GM18502 (cell line): Measurements from ENCODE around the gene KPTN.

Source experiments
- ATAC-seq: cut with Tn5 transposase; IDR thresholded peaks from one replicate; pipeline ENCODE4 v1.9.1; 2021; ENCODE audit warnings: mild to moderate bottlenecking; ENCODE audit not compliant: unreplicated experiment, poor library complexity

Gene KPTN

DNA sequence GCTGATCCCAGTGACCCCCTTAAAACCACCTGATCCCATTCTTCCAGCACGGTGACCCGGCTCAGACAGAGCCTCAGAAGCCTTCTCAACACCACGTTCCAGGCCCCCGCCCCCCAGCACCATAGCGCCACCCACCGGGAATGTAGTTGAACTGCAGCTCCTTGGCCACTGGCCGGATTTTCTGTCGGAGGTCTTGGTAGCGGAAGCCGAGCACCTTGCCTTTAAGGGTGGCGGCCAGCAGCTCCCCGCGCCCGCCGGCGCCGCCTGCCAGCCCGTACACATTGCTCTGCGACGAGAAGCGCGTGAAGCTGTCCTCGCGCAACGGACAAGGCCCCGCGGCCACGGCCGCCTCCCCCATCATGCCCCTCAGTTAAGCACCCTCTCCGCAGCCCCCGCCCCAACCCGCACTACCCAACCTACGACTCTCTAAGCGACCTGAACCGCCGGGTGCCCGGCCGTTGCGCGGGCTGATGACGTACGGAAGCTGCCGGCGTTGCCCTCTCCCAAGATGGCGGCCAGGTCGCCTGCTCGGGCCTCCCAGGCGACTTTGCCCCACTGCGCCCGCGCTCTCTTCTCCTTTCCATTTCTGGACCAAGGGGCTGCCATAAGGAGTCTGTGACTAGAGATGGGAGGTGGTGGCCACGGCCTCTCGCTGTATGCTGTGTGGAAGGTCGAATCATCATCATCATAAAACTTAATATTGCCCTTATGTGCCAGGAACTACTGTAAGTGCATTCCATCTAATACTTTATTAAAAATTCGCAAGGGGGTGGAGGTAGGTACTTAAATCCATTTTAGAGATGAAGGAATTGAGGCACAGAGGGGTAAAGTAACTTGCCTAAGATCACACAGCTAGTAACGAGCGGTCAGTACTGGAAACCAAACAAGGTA is at the start of gene KPTN:
KPTN (minus strand) TSS at position 420 of the 891 bp plus-strand sequence; CDS start at position 361, 59 bp downstream.
- ATAC-seq = peak; percentile 64

DNA sequence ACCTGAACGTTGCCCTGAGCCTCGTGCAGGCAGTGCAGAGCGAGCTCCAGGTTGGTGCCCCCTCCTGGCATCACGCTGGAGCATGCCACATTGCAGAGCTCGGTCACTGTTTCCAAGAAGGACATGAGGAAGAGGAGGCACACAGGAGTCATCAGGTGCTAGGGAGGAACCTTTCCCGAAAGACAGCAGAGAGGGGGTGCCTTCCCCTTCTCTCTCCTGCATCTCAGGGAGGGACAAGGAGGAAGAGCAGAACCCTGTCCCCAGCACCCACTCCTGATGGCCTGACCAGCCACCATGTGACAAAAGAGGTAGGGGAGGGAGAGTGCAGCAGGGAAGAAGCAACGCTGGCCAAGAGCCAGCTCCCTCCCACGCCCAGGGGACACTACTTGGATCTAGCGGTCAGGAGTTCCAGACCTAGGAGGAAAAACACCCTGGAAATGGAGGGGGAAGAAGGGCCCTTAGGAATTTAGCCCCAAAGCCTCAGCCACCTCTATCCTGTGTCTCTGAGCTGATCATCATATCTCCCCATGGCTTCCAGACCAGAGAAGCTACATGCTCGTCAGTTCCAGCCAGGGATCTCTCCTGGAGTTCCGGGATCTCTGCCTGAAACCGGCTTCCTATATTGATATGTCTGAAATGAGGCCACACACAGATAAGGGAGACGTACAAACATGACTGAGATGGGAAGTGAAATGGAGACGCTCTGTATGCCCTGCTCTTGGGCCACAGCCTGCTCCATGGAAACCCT is 47.8 kb upstream of the KPTN start:
- ATAC-seq = no peak

DNA sequence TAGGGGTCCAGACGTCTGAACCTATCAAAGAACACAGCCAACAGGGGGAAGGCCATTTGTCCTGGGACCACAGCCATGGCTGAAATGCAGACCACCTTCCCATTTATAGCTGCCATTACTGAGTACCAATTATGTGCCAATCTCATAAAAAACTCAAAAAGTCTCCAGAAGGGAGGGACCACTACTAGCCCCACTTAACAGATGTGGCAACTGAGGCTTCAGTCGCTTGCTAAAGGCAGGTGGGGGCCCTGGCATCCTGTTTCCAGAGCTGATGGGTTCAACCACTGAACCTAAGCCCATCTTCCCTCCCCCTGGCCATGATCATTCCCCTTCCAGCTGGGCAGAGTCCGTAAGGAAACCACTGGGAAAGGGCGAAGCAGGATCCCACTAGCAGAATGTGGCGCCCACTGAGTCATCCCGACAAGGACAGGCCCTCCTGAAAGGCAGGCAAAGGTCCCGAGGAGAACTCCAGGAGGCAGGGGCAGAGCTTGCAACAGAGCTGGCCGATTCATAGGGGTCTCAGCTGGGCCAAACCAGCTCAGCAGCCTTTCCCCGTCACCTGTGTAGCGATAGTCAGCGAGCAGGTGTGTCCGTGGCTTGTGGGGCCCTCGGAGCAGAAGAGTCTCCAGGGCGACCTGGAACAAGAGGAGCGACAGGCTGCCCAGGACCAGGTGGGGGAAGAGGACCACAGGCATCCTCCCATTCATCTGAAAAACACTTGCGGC is 45.2 kb upstream of the KPTN start:
- no peak for ATAC-seq

DNA sequence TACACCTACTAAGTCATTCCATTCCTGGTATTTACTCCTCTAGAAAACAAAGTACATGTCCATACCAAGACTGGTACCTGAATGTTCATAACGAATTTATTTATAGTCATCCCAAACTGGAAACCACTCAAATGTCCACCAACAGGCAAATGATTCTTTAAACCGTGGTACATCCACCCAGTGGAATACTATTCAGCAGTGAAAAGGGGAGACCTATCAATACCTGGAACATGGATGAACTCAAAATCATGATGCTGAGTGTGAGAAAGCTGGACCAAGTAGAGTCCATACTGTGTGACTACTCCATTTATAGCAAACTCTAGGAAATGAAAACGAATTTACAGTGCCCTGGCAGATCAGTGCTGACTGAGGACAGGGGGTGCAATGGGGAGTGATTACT is 42.8 kb upstream of the KPTN start:
- ATAC-seq = no peak

DNA sequence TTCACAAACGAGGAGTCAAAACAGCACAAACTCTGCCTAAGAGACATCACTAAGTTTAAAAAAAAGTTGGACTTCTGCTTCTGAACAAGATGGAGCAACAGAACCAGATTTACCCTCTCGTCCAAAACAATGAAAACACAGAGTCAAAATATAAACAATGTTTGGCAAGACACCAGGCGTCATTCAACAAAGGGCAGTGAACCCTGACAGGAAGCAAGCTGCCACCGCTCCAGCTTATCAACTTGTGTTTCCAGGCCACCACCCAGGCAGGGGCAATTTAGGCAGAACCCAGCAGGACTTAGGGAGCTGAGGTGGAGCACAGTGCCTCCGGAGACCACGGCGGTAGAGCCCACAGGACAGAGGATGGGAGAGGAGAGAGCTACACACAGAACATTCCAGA is 39.5 kb upstream of the KPTN start:
- no peak for ATAC-seq

DNA sequence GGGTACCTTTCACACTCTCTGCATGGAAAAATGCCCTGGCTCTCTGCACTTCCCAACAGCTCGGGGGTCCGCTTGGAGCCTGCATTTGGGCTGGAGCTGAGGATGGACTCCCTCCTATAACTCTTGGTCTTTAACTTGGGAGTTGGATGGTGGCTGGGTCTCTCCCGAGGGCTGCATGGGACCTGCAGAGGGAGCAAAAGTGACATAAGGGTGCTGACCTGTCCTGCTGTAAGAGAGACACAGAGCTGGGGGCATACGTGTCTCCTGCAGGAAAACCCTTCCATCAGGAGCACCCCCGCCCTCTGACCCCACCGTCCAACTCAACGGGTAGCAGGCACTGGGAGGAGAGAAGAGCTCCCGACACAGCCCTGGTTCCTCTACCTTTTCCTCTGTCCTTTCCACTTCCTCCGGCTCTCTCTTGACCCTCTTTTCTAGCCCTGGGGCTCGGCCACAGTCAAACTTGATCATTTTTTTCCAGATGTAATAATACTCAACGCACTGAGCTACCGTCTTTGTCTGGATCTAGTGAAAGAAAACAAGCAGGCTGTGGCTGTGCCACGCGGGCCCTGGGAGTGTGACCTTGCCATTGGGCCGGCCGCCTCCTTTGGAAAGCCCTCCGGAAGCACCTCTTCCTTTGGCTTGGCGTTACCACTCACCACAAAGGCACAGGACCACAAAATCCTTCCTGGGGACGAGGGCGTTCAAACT is 37.6 kb upstream of the KPTN start:
- ATAC-seq = no peak

DNA sequence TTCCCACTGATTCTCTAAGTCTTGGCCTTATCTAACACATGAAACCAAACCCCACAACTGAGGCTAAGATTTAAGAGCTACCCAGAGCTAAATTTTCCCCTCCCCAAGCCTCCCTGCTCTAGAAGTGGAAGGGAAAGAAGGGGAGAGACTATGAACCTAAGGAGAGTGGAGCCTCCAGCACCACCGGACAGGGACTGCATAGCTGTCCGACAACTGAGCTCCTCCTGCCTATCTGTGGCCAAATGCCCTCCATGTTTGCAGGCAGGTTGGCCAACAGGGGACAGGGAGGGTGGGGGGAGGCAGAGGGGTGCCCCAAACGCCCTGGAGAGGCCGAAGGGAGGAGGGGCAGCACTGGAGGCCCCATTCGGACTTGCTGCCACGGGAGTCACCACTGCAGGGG is 36.8 kb upstream of the KPTN start:
- ATAC-seq = no peak

DNA sequence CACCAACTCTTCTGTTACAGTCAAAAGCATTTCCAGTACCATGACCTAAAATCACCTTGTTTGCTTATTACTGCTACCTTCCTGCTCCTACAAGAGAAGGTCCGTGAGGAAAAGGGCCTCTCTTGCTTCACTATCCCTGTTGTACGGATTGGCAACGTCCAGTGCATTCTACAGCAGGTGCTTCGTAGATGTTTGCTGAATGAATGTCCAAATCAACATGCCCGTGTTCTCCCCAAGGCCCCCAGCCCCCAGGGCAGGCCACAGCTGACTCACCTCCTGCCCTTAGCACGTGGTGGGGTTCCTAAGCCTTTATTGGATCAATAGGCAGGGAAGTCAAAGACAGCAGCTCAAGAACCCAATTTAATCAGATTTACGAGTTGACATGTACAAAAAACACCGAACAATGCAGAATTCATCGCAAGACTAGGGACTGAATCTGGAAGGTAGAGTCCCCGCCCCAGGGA is 36.4 kb upstream of the KPTN start:
- ATAC-seq = no peak

DNA sequence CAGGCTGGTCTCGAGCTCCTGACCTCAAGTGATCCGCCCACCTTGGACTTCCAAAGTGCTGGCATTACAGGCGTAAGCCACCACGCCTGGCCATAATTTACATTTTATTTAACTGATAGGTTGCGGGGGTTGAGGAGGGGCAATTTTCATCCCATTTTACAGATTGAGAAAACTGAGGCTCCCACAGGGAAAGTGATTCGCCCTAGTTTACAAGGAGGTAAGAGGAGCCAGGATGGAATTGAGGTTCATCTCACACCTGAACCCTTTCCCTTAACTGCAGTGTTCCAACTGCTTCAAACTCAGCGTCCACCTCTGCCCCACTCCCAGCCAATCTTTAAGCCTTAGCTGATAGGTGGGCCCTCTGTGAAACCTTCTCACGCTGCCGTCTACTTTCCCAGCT is 34.8 kb upstream of the KPTN start:
- no peak for ATAC-seq

DNA sequence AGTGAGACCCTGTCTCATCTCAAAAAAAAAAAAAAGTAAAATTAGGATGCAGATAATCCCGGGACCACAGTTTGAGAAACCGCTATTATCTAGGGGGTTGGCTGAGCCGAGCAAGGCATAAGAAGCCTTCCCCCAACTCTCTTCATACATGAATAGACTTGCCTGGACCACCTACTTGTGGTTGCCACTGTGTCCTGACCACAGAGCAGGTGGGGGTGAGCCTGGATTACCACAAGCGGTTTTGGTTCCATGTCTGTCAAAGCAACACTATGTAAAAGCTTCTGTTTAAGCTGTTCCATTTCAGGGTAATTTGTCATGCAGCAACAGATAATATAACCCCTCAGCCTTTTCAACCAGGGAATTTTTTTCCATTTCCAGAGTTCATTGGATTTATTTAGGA is 34.1 kb upstream of the KPTN start:
- peak; percentile 30 for ATAC-seq

DNA sequence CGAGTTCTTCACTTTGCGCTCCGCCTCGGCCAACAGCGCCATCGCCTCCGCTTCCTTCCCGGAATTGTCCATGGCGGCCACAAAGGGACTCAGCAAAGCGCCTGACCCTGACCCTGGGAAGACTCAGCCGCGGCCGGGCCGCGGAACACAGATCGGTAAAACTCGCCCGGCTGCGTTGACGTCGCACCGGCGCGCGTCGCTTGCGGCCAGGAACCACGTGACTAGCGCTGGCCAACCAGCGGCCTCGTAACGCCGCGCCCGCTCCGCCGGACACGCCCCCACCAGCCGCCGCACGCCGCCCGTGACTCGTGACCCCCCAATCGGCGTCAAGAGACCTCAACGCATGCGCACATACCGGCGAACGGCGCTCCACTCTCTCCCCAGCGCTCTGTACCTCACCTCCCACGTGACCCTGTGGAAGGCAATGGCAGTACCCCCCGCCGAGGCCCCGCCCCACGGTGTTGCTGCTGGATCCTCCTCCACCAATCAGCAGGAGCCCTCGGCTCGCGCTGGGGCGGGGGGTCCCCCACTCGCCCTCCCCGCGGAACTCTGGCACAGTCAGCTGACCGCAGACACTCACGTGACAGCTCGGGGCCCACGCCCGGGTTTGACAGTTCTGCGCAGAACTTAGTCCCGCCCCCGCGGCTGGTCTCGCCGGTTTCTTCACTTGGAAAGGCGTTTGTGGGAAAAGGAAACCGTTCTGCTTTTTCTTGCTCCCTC is 31.0 kb upstream of the KPTN start, which contains the start of gene NAPA:
NAPA (minus strand) TSS at position 195 of the 720 bp plus-strand sequence; CDS start at position 72, 123 bp downstream.
- ATAC-seq = peak; percentile 86

DNA sequence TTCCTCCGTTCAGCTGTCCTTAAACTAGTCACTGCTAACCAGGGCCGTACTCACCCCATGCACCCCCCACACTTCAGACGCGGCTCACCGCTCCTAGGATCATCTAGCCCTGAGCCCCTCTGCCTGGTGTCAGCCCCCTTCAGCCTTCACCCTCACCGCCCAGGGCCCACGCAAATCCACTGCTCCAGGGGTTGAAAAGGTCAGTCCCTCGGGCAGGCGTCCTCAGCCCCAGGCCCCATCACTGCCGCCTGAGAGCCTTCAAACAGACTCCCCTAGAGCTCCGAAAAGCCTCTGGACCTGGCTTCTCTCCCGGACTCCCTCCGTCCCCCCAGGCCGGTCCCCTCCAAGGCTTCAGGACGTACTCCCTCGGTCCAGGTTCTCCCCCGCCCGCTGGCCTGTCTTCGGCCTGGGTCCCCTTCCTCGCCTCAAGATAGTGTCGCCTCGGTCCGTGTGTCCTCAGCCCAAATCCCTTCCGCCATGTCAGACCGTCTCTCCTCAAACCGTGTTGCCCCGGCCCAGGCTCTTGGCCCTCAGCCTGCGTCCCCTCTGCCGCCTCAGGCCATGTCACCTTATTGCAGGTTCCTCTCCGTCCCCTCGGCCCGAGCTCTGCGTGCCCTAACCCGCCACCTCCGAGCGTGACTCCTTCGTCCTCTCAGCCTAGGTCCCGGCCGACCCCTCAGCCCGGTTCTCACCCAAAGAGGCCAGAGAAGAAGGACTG is 30.3 kb upstream of the KPTN start:
- ATAC-seq = no peak

DNA sequence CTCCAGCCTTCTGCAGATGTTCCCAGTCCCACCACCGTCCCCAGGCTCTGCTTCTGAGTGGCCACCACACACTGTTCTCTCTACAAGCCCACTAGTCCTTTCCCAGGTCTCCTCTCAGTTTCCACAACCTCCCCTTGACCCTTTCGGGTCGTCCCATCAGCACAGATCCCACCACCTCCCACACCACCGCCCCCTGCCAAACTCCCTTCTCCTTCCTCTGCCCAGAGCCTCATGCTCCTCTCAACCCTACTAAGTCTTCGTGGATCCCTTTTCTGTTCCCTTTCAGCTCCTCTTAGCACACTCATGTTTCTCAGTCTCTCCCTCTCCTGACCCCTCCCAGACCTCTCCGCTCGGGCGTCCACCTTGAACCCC is 28.9 kb upstream of the KPTN start:
- no peak for ATAC-seq

DNA sequence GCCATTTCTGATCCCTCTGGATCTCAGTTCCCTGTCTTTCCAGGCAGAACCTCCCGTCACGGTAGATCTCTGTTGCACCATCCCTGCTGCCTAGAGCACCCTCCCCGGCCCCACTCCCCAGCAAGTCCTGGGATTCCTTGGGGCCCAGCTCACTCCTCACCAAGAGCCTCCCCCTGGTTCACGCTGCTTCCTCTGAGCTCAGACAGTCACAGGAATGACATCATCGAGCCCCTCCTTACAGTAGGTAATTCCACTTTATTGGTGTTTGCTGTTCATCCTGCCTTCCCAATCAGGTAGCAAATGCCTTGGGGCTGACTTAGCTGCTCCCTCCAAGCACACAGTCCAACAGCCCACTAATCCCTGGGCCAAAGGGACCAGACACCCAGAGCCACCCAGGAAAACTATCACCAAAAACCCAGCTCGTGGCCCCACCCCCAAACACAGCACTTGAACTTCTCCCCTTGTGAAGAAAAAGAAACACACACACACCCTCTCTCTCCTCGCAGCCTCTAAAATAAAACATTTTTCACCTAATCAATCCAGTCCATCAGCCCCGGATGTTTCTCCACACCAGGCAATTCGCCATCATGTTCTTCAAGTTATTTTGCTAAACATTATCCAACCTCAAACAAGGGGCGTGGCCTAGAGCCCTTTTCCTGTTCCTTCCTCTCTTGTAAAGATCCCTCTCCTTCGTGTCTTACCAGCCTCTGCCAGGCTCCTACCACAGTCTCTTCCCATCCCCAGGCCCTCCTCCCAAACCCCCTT is 28.3 kb upstream of the KPTN start:
- ATAC-seq = no peak

DNA sequence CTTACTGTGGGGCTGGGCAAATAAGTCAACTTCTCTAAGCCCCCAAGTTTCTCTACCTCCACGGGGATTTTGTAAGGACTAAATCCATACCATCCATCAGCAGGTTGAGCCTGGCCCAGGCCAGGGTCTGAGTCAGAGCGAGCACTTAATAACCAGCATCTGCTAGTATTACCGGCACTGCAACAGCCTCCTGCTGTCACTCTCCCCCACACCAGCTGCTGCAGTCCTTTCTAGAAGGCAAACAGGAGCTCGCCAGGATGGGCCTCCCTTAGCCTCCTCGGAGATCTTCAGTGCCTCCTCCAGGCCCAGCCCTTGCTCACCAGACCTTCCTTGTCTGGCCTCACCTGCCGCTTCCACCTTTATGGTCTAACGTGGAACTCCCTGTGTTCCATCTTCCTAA is 27.7 kb upstream of the KPTN start:
- ATAC-seq = no peak

DNA sequence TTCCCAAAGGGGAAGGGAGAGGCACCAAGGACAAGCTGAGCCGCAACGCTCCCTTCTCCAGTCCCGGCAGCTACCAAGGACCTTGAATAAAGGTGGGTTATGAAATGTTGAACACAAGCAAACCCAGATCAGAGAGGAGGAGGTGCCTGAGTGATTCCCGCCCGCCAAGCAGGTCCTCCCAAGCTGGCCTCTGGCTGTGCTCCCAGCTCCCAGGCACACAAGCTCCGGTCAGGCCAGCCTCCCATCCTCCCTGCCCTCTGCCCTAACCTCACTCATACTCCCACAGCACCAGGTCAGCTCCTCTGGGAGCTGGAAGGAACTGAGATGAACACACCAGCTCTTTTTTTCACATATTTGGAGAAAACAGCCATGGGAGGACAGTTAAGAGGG is 27.1 kb upstream of the KPTN start:
- no peak for ATAC-seq

DNA sequence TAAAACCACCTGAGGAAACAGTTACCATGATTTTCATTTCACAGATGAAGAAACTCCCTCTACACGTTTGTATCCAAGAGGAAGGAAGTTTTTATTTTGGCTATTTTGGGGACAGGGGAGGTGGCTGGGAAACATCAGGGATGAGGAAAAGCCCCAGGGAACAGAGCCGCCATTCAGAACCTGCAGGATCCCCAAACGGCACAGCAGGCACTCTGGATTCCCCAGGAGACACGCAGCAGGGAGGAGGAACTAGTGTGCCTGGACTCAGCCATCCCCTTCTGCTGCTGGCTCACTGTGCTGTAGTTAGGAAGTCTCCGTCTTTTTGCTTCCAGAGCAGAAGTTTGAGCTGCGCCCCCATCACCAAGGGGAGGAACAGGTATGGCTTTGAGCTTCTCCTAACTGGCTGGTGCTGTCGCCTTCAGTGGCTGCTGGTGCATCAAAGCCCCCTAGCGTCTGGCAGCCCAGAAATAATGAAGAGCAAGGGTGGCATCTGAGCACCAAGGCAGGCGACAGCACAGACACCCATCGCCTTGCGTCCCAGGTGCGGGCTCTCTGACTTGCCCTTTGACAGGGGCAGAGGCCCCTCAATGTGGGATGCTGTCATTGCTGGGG is 26.6 kb upstream of the KPTN start:
- no peak for ATAC-seq

DNA sequence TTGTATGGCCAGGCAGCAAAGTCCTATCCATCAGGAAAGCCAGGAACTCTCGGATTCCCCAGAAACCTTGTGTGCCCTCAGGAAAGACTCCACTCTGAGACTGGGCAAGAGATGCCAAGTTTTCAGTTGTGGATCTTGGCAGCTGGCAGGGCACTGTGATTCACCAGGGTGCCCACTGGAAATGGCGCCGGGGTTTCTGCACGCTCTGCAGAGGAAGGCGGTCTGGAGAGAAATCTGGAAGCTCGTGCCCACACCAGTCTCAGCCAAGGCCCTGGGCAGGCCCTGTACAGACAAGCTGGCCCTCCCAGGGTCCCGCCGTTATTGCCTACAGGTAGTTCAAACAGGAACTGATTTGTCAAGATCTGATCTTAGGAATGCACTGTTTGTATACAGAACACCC is 26.0 kb upstream of the KPTN start:
- no peak for ATAC-seq
